Measurements from ENCODE around the gene TRIM77. TPM values are rescaled to one million over a fixed set of nuclear protein-coding genes. Genes with fewer than 3 reads are reported as not detected.
"Not testable (repeated sequence)": the region's sequence is repeated elsewhere in the genome, so short reads cannot be mapped to it uniquely, and the experiment has no call there.

The TRIM77 gene
- polyA plus RNA-seq, 1 of the 3 experiments (the other 2 are of a cell fraction) = not detected

- H3K27ac ChIP-seq (ENCODE audit: low read depth in 2 of 2, low read length in 1 of 2); H2AFZ ChIP-seq (ENCODE audit: low read depth); H3K79me2 ChIP-seq (ENCODE audit: insufficient read depth); H3K9me2 ChIP-seq; H3K9ac ChIP-seq; POLR2A ChIA-PET; H3K36me3 ChIP-seq (replicated peaks in 1 of 2; ENCODE audit: control insufficient read depth in 1 of 2, insufficient read depth in 2 of 2, low read length in 1 of 2); DNase-seq; H3K4me1 ChIP-seq (ENCODE audit: control insufficient read depth in 1 of 2, insufficient read depth in 2 of 2, low read depth in 1 of 2, low read length in 1 of 2); H3K4me3 ChIP-seq (ENCODE audit: low read depth in 2 of 2, low read length in 1 of 2); H3K9me3 ChIP-seq; H4K20me1 ChIP-seq (ENCODE audit: insufficient read depth); H3F3A ChIP-seq (replicated peaks; ENCODE audit: insufficient read depth); H3K4me2 ChIP-seq; CTCF ChIA-PET; H3K27me3 ChIP-seq (ENCODE audit: insufficient read depth): not testable (repeated sequence)
- WGBS (ENCODE audit: low lambda C conversion rate) = 83% methylated on average over 19 of the region's 28 CpGs
Measured at GRCh38 chr11:89744158-89744557, 34.1 kb downstream of the TRIM77 start.

- CTCF ChIA-PET; H3K4me2 ChIP-seq; H3K27ac ChIP-seq (ENCODE audit: low read depth in 2 of 2, low read length in 1 of 2); H3K9me3 ChIP-seq; H3F3A ChIP-seq (replicated peaks; ENCODE audit: insufficient read depth); H3K36me3 ChIP-seq (replicated peaks in 1 of 2; ENCODE audit: control insufficient read depth in 1 of 2, insufficient read depth in 2 of 2, low read length in 1 of 2); H4K20me1 ChIP-seq (ENCODE audit: insufficient read depth); H3K4me1 ChIP-seq (ENCODE audit: control insufficient read depth in 1 of 2, insufficient read depth in 2 of 2, low read depth in 1 of 2, low read length in 1 of 2); H3K27me3 ChIP-seq (ENCODE audit: insufficient read depth); DNase-seq; H3K9ac ChIP-seq; H3K4me3 ChIP-seq (ENCODE audit: low read depth in 2 of 2, low read length in 1 of 2); H3K9me2 ChIP-seq; H3K79me2 ChIP-seq (ENCODE audit: insufficient read depth); POLR2A ChIA-PET; H2AFZ ChIP-seq (ENCODE audit: low read depth): not testable (repeated sequence)
Measured at GRCh38 chr11:89750822-89751221, 40.7 kb downstream of the TRIM77 start.

Small RNAs within 50 kb of the gene (small RNA-seq; reads per million reads assigned to genes)
- gene AP003122.3 = 0 reads per million in 7 experiments

Other genes with a start within 250 kb of the TRIM77 start
- 1.3 and 2.2 TPM in 2 replicates for gene NOX4, start 218.9 kb upstream of the TRIM77 start, polyA plus RNA-seq (2012; rRNA removed)
- gene TRIM49, start 98.3 kb downstream of the TRIM77 start, polyA plus RNA-seq (2012; rRNA removed) = not detected in 2 replicates
- not detected in 2 replicates for gene TRIM64B, start 168.2 kb downstream of the TRIM77 start, polyA plus RNA-seq (2012; rRNA removed)
- not detected in 2 replicates for gene TRIM49D1, start 211.9 kb downstream of the TRIM77 start, polyA plus RNA-seq (2012; rRNA removed)
- gene TRIM49D2, start 213.8 kb downstream of the TRIM77 start, polyA plus RNA-seq (2012; rRNA removed) = not detected in 2 replicates

All from SK-N-SH (cell line).